H9 (cell line): ENCODE measurements around the gene CDC25C. TPM values are rescaled to one million over a fixed set of nuclear protein-coding genes. Genes with fewer than 3 reads are reported as not detected.

Experiments
- DNase-seq: peaks from one replicate; pipeline ENCODE4 v3.0.0-alpha.2; 2017
- H2AFZ ChIP-seq: one replicate; pipeline ENCODE4 v1.6.1; 2013; ENCODE audit warnings: mild to moderate bottlenecking, low read length, control low read depth, moderate library complexity
- H2AK5ac ChIP-seq: 2 replicates; pipeline ENCODE4 v1.6.1; 2013; ENCODE audit warnings: low read length, control low read depth, mixed read lengths; ENCODE audit not compliant: insufficient read length
- H2BK120ac ChIP-seq: one replicate; pipeline ENCODE4 v1.6.1; 2013; ENCODE audit warnings: low read depth, mild to moderate bottlenecking, low read length, control low read depth, inconsistent platforms; ENCODE audit not compliant: poor library complexity, severe bottlenecking
- H2BK12ac ChIP-seq: 2 replicates; pipeline ENCODE4 v1.6.1; 2013; ENCODE audit warnings: low read length, control low read depth, mixed read lengths, low read depth; ENCODE audit not compliant: insufficient read length
- H2BK15ac ChIP-seq: 2 replicates; pipeline ENCODE4 v1.6.1; 2013; ENCODE audit warnings: low read depth, low read length, control low read depth
- H2BK20ac ChIP-seq: one replicate; pipeline ENCODE4 v1.6.1; 2013; ENCODE audit warnings: low read depth, mild to moderate bottlenecking, low read length, control low read depth, inconsistent platforms; ENCODE audit not compliant: poor library complexity, severe bottlenecking
- H2BK5ac ChIP-seq: 2 replicates; pipeline ENCODE4 v1.6.1; 2013; ENCODE audit warnings: low read length, control low read depth, mixed read lengths; ENCODE audit not compliant: insufficient read length
- H3K14ac ChIP-seq: 2 replicates; pipeline ENCODE4 v1.6.1; 2013; ENCODE audit warnings: low read length, control low read depth; ENCODE audit not compliant: insufficient read depth
- H3K18ac ChIP-seq: 2 replicates; pipeline ENCODE4 v1.6.1; 2013; ENCODE audit warnings: low read depth, mild to moderate bottlenecking, mixed read lengths, low read length, control low read depth; ENCODE audit not compliant: insufficient read length
- H3K23ac ChIP-seq: 2 replicates; pipeline ENCODE4 v1.6.1; 2013; ENCODE audit warnings: low read length, control low read depth, mixed read lengths, low read depth; ENCODE audit not compliant: insufficient read length
- H3K23me2 ChIP-seq: 2 replicates; pipeline ENCODE4 v1.6.1; 2013; ENCODE audit warnings: low read depth, mild to moderate bottlenecking, mixed read lengths, low read length, control low read depth; ENCODE audit not compliant: insufficient read length, poor library complexity, severe bottlenecking
- H3K27ac ChIP-seq: 2 replicates; pipeline ENCODE4 v1.5.1; 2013; ENCODE audit warnings: low read length, control low read depth, mixed read lengths, low read depth; ENCODE audit not compliant: insufficient read length
- H3K27me3 ChIP-seq: 2 replicates; pipeline ENCODE4 v1.6.1; 2013; ENCODE audit warnings: low read length, control low read depth, inconsistent platforms; ENCODE audit not compliant: insufficient read depth
- H3K4ac ChIP-seq: 2 replicates; pipeline ENCODE4 v1.6.1; 2013; ENCODE audit warnings: low read depth, mild to moderate bottlenecking, control low read depth, inconsistent platforms, low read length, moderate library complexity
- H3K4me1 ChIP-seq: 2 replicates; pipeline ENCODE4 v1.6.1; 2013; ENCODE audit warnings: low read length, control low read depth, inconsistent platforms; ENCODE audit not compliant: insufficient read depth
- H3K4me2 ChIP-seq: 2 replicates; pipeline ENCODE4 v1.6.1; 2013; ENCODE audit warnings: low read length, control low read depth, mixed read lengths; ENCODE audit not compliant: insufficient read length, insufficient read depth
- H3K56ac ChIP-seq: 2 replicates; pipeline ENCODE4 v1.6.1; 2013; ENCODE audit warnings: low read depth, mild to moderate bottlenecking, mixed read lengths, low read length, control low read depth; ENCODE audit not compliant: insufficient read length
- H3K79me1 ChIP-seq: 2 replicates; pipeline ENCODE4 v1.6.1; 2013; ENCODE audit warnings: low read depth, mild to moderate bottlenecking, moderate library complexity, low read length, control low read depth, inconsistent platforms; ENCODE audit not compliant: insufficient read depth, poor library complexity, severe bottlenecking
- H3K79me2 ChIP-seq: 2 replicates; pipeline ENCODE4 v1.6.1; 2013; ENCODE audit warnings: low read length, control low read depth, inconsistent platforms; ENCODE audit not compliant: insufficient read depth
- H3K9ac ChIP-seq: 2 replicates; pipeline ENCODE4 v1.6.1; 2013; ENCODE audit warnings: low read length, control low read depth, mixed read lengths; ENCODE audit not compliant: insufficient read length; ENCODE audit errors: extremely low read depth
- H3K9me3 ChIP-seq: one replicate; pipeline ENCODE4 v1.6.1; 2013; ENCODE audit warnings: low read depth, low read length, inconsistent platforms; ENCODE audit not compliant: control insufficient read depth
- H3T11ph ChIP-seq: one replicate; pipeline ENCODE4 v1.6.1; 2013; ENCODE audit warnings: mild to moderate bottlenecking, low read length, control low read depth, inconsistent platforms
- H4K20me1 ChIP-seq: one replicate; pipeline ENCODE4 v1.6.1; 2013; ENCODE audit not compliant: control insufficient read depth, insufficient read length, insufficient read depth
- H4K5ac ChIP-seq: 2 replicates; pipeline ENCODE4 v1.6.1; 2013; ENCODE audit warnings: low read depth, mild to moderate bottlenecking, mixed read lengths, low read length, control low read depth; ENCODE audit not compliant: insufficient read length
- H4K8ac ChIP-seq: replicated peaks from 2 replicates; pipeline ENCODE4 v1.6.1; 2013; ENCODE audit warnings: low read length, control low read depth, mixed read lengths, low read depth; ENCODE audit not compliant: insufficient read length
- H4K91ac ChIP-seq: 2 replicates; pipeline ENCODE4 v1.6.1; 2013; ENCODE audit warnings: low read depth, mild to moderate bottlenecking, moderate library complexity, mixed read lengths, low read length, control low read depth; ENCODE audit not compliant: insufficient read length
- H3K27ac Mint-ChIP-seq, 3 experiments: 2 replicates in 2 of 3; 3 replicates in 1 of 3; pipeline ENCODE4 v1.8.0; 2020 to 2021; ENCODE audit warnings: mixed read lengths in 3 of 3, mild to moderate bottlenecking in 1 of 3, moderate library complexity in 1 of 3
- H3K27me3 Mint-ChIP-seq: 2 replicates; pipeline ENCODE4 v1.8.0; 2021; ENCODE audit warnings: low read depth, mild to moderate bottlenecking, moderate library complexity, mixed read lengths
- H3K36me3 Mint-ChIP-seq, 3 experiments: 2 replicates in 2 of 3; 3 replicates in 1 of 3; pipeline ENCODE4 v1.8.0; 2020 to 2021; ENCODE audit warnings: low read depth in 3 of 3, mixed read lengths in 3 of 3; ENCODE audit not compliant: insufficient read depth in 1 of 3
- H3K4me1 Mint-ChIP-seq, 2 experiments: 2 replicates each; pipeline ENCODE4 v1.8.0; 2020; ENCODE audit warnings: mixed read lengths in 2 of 2
- H3K4me3 Mint-ChIP-seq, 2 experiments: 2 replicates in 1 of 2; 3 replicates in 1 of 2; pipeline ENCODE4 v1.8.0; 2020 to 2021; ENCODE audit warnings: mild to moderate bottlenecking in 2 of 2, mixed read lengths in 2 of 2, moderate library complexity in 1 of 2
- H3K9me3 Mint-ChIP-seq, 2 experiments: 2 replicates in 1 of 2; 3 replicates in 1 of 2; pipeline ENCODE4 v1.8.0; 2020; ENCODE audit warnings: mild to moderate bottlenecking in 2 of 2, mixed read lengths in 2 of 2, moderate library complexity in 1 of 2
- CTCF ChIP-seq: fragments of 200-600 bp; sonication (generic); conservative IDR thresholded peaks from 3 replicates; pipeline ENCODE4 v1.8.0; 2021; ENCODE audit warnings: antibody characterized with exemption, mild to moderate bottlenecking
- WGBS: extraction: QIAGEN DNeasy Blood & Tissue Kit; methylation state at CpG from one replicate; pipeline ENCODE4 v1.1.7; 2013; ENCODE audit warnings: missing lambda C conversion rate, low lambda C conversion rate, mixed read lengths; ENCODE audit not compliant: insufficient read length; ENCODE audit errors: extremely low coverage; 5-methylcytosine and 5-hydroxymethylcytosine counted together
- total RNA-seq: library from RNA; stranded (reverse); gene quantifications from 2 replicates; pipeline ENCODE4 v1.2.1, GENCODE V29; 2021

The CDC25C gene
- total RNA-seq, 1 experiment from 2014 or later, result 22.8 TPM

DNA sequence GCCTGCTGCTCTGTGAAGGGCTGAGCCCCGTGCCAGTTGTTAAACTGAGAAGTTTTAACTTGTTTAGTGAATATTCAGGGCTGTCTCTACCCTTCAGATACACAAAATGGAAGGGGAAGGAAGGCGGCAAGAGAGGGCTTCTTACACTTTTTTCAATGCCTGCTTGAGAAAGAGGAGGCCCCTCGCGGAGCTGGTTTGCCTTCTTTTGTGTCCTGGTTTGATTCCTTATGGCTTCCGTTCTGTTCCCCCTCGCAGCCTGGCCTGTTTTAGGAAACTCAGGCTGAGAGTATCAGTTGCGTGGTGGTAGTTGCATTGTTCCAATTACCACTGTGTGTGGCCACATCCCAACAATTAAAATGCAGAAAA, 7.5 kb upstream of the CDC25C start:
- H3K14ac ChIP-seq, result peak overlapping the region; percentile 54; the same call in 1 of the 2 replicates
- no peaks in the 10 kb centered on the region for H3K27me3 ChIP-seq
- H3K56ac ChIP-seq, result no peak overlapping the region
- H3K27ac ChIP-seq, result no peak overlapping the region
- Mint-ChIP-seq H3K36me3 (peaks cover 22 to 39% (median 26%) of the 10 kb centered on the region in 3 experiments), H3K27me3 (no peaks in the 10 kb centered on the region), H3K4me1 (peaks cover 27 to 33% of the 10 kb centered on the region in 2 experiments), H3K4me3 (peak overlapping the region; percentile 91 to 95), H3K27ac (peak overlapping the region; percentile 93 to 99 (median 96)), H3K9me3 (no peaks in the 10 kb centered on the region)
- H2BK20ac ChIP-seq, result no peak overlapping the region
- H2BK12ac ChIP-seq, result no peak overlapping the region
- H3K4ac ChIP-seq, result no peak overlapping the region
- H3K23me2 ChIP-seq, result peaks cover 12% of the 10 kb centered on the region
- no peak overlapping the region for H2BK15ac ChIP-seq
- no peaks in the 10 kb centered on the region for H3K9me3 ChIP-seq
- peak overlapping the region; percentile 98 for H3K9ac ChIP-seq
- peaks cover 3% of the 10 kb centered on the region for H4K20me1 ChIP-seq
- no peak overlapping the region for H2BK120ac ChIP-seq
- peak overlapping the region; percentile 96 for H3K4me2 ChIP-seq
- no peak overlapping the region for H4K5ac ChIP-seq
- peaks cover 16% of the 10 kb centered on the region; the same call in 1 of the 2 replicates for H3K79me2 ChIP-seq
- no peak overlapping the region for H3T11ph ChIP-seq
- WGBS, result no CpG with 5 or more reads among the region's 7 CpGs
- H4K8ac ChIP-seq, result no peak overlapping the region
- no peaks in the 10 kb centered on the region for H3K4me1 ChIP-seq
- H2AFZ ChIP-seq, result no peak overlapping the region
- H2BK5ac ChIP-seq, result no peak overlapping the region
- H3K23ac ChIP-seq, result no peak overlapping the region
- TF ChIP-seq CTCF, result no peak
- no peak overlapping the region for H4K91ac ChIP-seq
- H3K79me1 ChIP-seq, result peaks cover 5% of the 10 kb centered on the region
- H2AK5ac ChIP-seq, result no peak overlapping the region
- no peak for DNase-seq
- peak overlapping the region; percentile 50 for H3K18ac ChIP-seq
